OCI-LY7 (cell line): ENCODE data around the gene TNFRSF11A. TPM values are rescaled to one million over a fixed set of nuclear protein-coding genes. Genes with fewer than 3 reads are reported as not detected.

Experiments used
- BruUV-seq: library from RNA; stranded (reverse); fragments of 400-500 nt; replicated peaks from 2 replicates; lab custom pipeline; 2021; lab: Mats Ljungman, UMichigan
- CTCF ChIA-PET: fragments of 300-600 bp; sonication (Branson Sonifier 250); formaldehyde crosslinking; loops from one replicate; lab custom pipeline; 2022; ENCODE audit warnings: antibody characterized with exemption; ENCODE audit not compliant: unreplicated experiment; lab: Charles Lee
- POLR2A ChIA-PET: fragments of 300-600 bp; sonication (Branson Sonifier 250); formaldehyde crosslinking; loops from one replicate; lab custom pipeline; 2022; ENCODE audit warnings: antibody characterized with exemption; lab: Charles Lee
- DNase-seq: peaks from one replicate; pipeline ENCODE4 v3.0.0-alpha.2; 2015; ENCODE audit warnings: low spot score
- H2AFZ ChIP-seq: fragments of 200-600 bp; sonication (generic), shearing (Covaris generic); 2 replicates; pipeline ENCODE4 v1.6.1; 2014; ENCODE audit warnings: mild to moderate bottlenecking, antibody characterized with exemption, low read length, moderate library complexity
- H3K27ac ChIP-seq: fragments of 200-600 bp; sonication (generic); 2 replicates; pipeline ENCODE4 v1.5.1; 2014; ENCODE audit warnings: mixed run types, low read depth, mild to moderate bottlenecking, moderate library complexity, low read length, inconsistent platforms; ENCODE audit not compliant: poor library complexity, severe bottlenecking
- H3K36me3 ChIP-seq: fragments of 200-600 bp; sonication (generic); 2 replicates; pipeline ENCODE4 v1.6.1; 2014; ENCODE audit warnings: mild to moderate bottlenecking, antibody characterized with exemption, low read length, moderate library complexity, mixed read lengths; ENCODE audit not compliant: insufficient read depth
- H3K4me1 ChIP-seq: fragments of 200-600 bp; sonication (generic); 2 replicates; pipeline ENCODE4 v1.5.1; 2014; ENCODE audit warnings: mild to moderate bottlenecking, low read length; ENCODE audit not compliant: insufficient read depth, poor library complexity, severe bottlenecking
- H3K4me2 ChIP-seq: fragments of 200-600 bp; sonication (generic); 2 replicates; pipeline ENCODE4 v1.6.1; 2014; ENCODE audit warnings: mild to moderate bottlenecking, low read length
- H3K4me3 ChIP-seq: fragments of 200-600 bp; sonication (generic); 2 replicates; pipeline ENCODE4 v1.5.1; 2014; ENCODE audit warnings: mild to moderate bottlenecking, low read depth, low read length; ENCODE audit not compliant: poor library complexity, severe bottlenecking
- H3K79me2 ChIP-seq: fragments of 200-600 bp; sonication (generic); 2 replicates; pipeline ENCODE4 v1.6.1; 2016; ENCODE audit warnings: low read depth, mild to moderate bottlenecking, low read length, moderate library complexity, mixed read lengths; ENCODE audit not compliant: insufficient read depth
- H3K9me2 ChIP-seq: fragments of 200-600 bp; sonication (generic); 2 replicates; pipeline ENCODE4 v1.6.1; 2016; ENCODE audit warnings: mild to moderate bottlenecking, low read length, mixed read lengths; ENCODE audit not compliant: insufficient read depth
- H3K9me3 ChIP-seq: fragments of 200-600 bp; sonication (generic); 2 replicates; pipeline ENCODE4 v1.6.1; 2014; ENCODE audit warnings: mild to moderate bottlenecking, mixed run types, low read length, mixed read lengths
- H4K20me1 ChIP-seq: fragments of 200-600 bp; sonication (generic); 2 replicates; pipeline ENCODE4 v1.6.1; 2014; ENCODE audit warnings: mild to moderate bottlenecking, antibody characterized with exemption, low read length, moderate library complexity, mixed read lengths; ENCODE audit not compliant: insufficient read depth
- EZH2phosphoT487 ChIP-seq: fragments of 200-600 bp; sonication (generic); IDR thresholded peaks from 2 replicates; pipeline ENCODE4 v1.6.1; 2018; ENCODE audit warnings: low read depth, borderline replicate concordance, mild to moderate bottlenecking, mixed run types, antibody characterized with exemption, low read length, moderate library complexity, mixed read lengths
- intact Hi-C: fragments of 100-400 bp; cut with micrococcal nuclease; formaldehyde crosslinking; loops from one replicate; pipeline ENCODE4 v1.10.0; 2022; ENCODE audit not compliant: unreplicated experiment
- total RNA-seq, 2 experiments: library from RNA; depleted of rRNA in 1 of 2; stranded (reverse); fragments of >200 nt in 1 of 2; shearing (Covaris generic) in 1 of 2; gene quantifications; 2 replicates each; pipeline ENCODE4 v1.2.3, GENCODE V29; 2014 to 2022
- TF ChIP-seq, protein P1 (sequence below): fragments of 200-600 bp; sonication (generic); conservative IDR thresholded peaks from 2 replicates; pipeline ENCODE4 v1.5.1; 2014; ENCODE audit warnings: mild to moderate bottlenecking, antibody characterized with exemption, low read length, moderate library complexity, mixed read lengths

Gene TNFRSF11A
- total RNA-seq, 2 experiments from 2014 or later = not detected

DNA sequence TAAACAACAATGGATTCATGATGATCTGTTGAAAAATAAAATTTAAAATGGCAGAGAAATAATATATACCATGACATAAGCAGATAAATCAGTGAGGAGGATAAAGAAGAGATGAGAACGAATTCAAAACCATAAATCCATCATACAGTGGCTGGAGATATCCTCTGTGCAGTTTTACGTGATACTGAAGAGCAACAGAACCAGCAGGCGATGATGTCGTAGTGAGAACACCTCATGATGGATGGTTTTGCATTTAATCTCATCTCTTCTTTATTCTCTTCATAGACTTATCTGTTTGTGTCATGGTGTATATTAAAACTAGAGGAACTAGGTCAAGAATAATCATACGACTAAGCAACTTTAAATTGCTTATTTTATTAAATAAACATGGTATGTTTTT is 56.3 kb downstream of the TNFRSF11A start:
- Histone ChIP-seq H3K36me3 (no peaks in the 10 kb centered on the region), H3K79me2 (no peaks in the 10 kb centered on the region), H3K9me3 (no peaks in the 10 kb centered on the region), H3K4me2 (no peak overlapping the region), H3K4me3 (no peak overlapping the region), H4K20me1 (no peaks in the 10 kb centered on the region), H3K9me2 (no peaks in the 10 kb centered on the region), H2AFZ (no peak overlapping the region), H3K27ac (no peak overlapping the region), H3K4me1 (no peaks in the 10 kb centered on the region)
- no peak for TF ChIP-seq EZH2phosphoT487
- TF ChIP-seq, protein P1, sequence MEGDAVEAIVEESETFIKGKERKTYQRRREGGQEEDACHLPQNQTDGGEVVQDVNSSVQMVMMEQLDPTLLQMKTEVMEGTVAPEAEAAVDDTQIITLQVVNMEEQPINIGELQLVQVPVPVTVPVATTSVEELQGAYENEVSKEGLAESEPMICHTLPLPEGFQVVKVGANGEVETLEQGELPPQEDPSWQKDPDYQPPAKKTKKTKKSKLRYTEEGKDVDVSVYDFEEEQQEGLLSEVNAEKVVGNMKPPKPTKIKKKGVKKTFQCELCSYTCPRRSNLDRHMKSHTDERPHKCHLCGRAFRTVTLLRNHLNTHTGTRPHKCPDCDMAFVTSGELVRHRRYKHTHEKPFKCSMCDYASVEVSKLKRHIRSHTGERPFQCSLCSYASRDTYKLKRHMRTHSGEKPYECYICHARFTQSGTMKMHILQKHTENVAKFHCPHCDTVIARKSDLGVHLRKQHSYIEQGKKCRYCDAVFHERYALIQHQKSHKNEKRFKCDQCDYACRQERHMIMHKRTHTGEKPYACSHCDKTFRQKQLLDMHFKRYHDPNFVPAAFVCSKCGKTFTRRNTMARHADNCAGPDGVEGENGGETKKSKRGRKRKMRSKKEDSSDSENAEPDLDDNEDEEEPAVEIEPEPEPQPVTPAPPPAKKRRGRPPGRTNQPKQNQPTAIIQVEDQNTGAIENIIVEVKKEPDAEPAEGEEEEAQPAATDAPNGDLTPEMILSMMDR = no peak
- no peak for DNase-seq
- POLR2A ChIA-PET = no interaction called here
- CTCF ChIA-PET = no interaction called here
- no TSS peak for BruUV-seq
- intact Hi-C loops = no loop called here

DNA sequence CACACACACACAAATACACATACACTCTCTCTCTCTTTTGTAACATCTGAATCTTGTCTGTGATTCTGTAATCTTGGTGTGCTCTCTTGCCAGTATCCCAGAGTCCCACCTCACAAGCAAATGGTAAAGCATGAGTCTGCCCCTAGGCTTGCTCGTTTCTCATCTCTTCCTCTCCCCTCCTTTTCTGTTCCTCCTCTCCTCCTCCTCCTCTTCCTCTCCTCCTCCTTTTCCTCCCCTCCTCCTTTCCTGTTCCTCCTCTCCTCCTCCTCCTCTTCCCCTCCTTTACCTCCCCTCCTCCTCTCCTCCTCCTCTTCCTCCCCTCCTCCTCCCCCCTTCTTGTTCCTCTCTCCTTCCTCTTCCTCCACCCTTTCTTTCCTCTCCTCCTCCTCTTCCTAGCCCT is 59.0 kb downstream of the TNFRSF11A start:
- H3K9me2 ChIP-seq = no peaks in the 10 kb centered on the region
- no peaks in the 10 kb centered on the region for H3K4me1 ChIP-seq
- intact Hi-C loops = no loop called here
- no peak overlapping the region for H2AFZ ChIP-seq
- H3K4me3 ChIP-seq = no peak overlapping the region
- no TSS peak for BruUV-seq
- H3K27ac ChIP-seq = no peak overlapping the region
- DNase-seq = no peak
- H3K79me2 ChIP-seq = no peaks in the 10 kb centered on the region
- no peak overlapping the region for H3K4me2 ChIP-seq
- no peak for TF ChIP-seq EZH2phosphoT487
- TF ChIP-seq, protein P1 = no peak
- no peaks in the 10 kb centered on the region for H3K9me3 ChIP-seq
- H4K20me1 ChIP-seq = no peaks in the 10 kb centered on the region
- POLR2A ChIA-PET = no interaction called here
- H3K36me3 ChIP-seq = no peaks in the 10 kb centered on the region
- CTCF ChIA-PET = no interaction called here

DNA sequence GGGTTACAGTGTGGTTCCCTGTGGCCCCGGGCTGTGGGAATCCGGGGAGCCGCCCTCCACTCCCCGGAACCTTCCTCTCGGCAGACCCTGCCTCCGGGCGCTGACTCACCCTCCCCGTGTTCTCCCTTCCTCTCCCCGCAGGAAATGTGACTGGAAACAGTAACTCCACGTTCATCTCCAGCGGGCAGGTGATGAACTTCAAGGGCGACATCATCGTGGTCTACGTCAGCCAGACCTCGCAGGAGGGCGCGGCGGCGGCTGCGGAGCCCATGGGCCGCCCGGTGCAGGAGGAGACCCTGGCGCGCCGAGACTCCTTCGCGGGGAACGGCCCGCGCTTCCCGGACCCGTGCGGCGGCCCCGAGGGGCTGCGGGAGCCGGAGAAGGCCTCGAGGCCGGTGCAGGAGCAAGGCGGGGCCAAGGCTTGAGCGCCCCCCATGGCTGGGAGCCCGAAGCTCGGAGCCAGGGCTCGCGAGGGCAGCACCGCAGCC is 59.5 kb downstream of the TNFRSF11A start:
- Histone ChIP-seq H3K27ac (no peak overlapping the region), H3K9me2 (no peaks in the 10 kb centered on the region), H3K4me1 (no peaks in the 10 kb centered on the region), H2AFZ (no peak overlapping the region), H3K79me2 (no peaks in the 10 kb centered on the region), H4K20me1 (no peaks in the 10 kb centered on the region), H3K4me2 (no peak overlapping the region), H3K4me3 (no peak overlapping the region), H3K9me3 (no peaks in the 10 kb centered on the region), H3K36me3 (no peaks in the 10 kb centered on the region)
- intact Hi-C loops = no loop called here
- ChIA-PET POLR2A (no interaction called here), CTCF (no interaction called here)
- no TSS peak for BruUV-seq
- TF ChIP-seq EZH2phosphoT487 = no peak
- TF ChIP-seq, protein P1 = no peak
- DNase-seq = no peak
